ENCODE results near the gene HNRNPF.

- no peak for TF ChIP-seq CTCF (conservative IDR thresholded peaks at IDR 0.05; ENCODE audit: low read depth, low read length)
- no peak for TF ChIP-seq BHLHE40 (IDR thresholded peaks at IDR 0.05; ENCODE audit: low read depth, low read length)
- TF ChIP-seq POLR2A (IDR thresholded peaks at IDR 0.05; ENCODE audit: low read depth, low read length) = no peak
- no peak for TF ChIP-seq CHD1 (IDR thresholded peaks at IDR 0.05; ENCODE audit: low read depth, low read length)
- TF ChIP-seq USF2 (IDR thresholded peaks at IDR 0.05; ENCODE audit: low read depth, low read length) = no peak
Measured at GRCh38 chr10:43360086-43360485, 48.9 kb downstream of the HNRNPF start.
